DMS114 treated with DMSO at 0.1 percent for 48 hours (cell line): ENCODE results near the gene CD3E.

Experiments used
- DNase-seq: peaks from one replicate; lab custom pipeline; 2025; ENCODE audit not compliant: unreplicated experiment; lab: John Stamatoyannopoulos, UW

CD3E gene

DNA sequence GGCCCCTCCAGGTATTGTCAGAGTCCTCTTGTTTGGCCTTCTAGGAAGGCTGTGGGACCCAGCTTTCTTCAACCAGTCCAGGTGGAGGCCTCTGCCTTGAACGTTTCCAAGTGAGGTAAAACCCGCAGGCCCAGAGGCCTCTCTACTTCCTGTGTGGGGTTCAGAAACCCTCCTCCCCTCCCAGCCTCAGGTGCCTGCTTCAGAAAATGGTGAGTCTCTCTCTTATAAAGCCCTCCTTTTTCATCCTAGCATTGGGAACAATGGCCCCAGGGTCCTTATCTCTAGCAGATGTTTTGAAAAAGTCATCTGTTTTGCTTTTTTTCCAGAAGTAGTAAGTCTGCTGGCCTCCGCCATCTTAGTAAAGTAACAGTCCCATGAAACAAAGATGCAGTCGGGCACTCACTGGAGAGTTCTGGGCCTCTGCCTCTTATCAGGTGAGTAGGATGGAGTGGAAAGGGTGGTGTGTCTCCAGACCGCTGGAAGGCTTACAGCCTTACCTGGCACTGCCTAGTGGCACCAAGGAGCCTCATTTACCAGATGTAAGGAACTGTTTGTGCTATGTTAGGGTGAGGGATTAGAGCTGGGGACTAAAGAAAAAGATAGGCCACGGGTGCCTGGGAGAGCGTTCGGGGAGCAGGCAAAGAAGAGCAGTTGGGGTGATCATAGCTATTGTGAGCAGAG lies at the start of gene CD3E:
TSS of gene CD3E (plus strand) at position 163 of the 681 bp plus-strand sequence. CDS start at position 386, 223 bp downstream.
- DNase-seq: no peak

DNA sequence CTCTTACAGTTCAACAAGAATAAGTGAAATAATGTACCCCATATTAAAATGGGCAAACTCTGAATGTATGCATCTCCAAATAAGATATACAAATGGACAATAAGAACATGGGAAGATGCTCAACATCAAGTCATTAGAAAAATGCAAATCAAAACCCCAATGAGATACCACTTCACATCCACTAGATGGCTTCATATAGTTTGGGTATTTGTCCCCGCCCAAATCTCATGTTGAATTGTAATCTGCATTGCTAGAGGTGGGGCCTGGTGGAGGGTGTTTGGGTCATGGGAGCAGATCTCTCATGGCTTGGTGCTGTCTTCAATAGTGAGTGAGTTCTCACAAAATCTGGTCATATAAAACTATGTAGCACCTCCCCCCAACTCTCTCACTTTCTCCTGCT lies 46.1 kb upstream of the CD3E start:
- no peak for DNase-seq

DNA sequence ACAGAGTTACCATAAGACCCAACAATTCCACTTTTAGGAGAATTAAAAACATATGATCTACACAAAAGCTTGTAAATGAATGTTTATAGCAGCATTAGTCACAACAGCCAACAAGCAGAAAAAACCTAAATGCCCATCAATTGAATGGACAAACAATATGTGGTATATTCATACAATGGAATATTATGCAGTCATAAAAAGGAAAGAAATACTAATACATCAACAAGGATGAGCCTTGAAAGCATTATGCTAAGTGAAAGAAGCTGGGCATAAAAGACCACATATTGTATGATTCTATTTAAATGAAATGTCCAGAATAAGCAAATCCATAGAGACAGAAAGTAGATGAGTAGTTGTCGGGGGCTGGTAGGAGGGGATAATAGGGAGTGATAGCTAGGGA lies 45.4 kb upstream of the CD3E start:
- DNase-seq: no peak

DNA sequence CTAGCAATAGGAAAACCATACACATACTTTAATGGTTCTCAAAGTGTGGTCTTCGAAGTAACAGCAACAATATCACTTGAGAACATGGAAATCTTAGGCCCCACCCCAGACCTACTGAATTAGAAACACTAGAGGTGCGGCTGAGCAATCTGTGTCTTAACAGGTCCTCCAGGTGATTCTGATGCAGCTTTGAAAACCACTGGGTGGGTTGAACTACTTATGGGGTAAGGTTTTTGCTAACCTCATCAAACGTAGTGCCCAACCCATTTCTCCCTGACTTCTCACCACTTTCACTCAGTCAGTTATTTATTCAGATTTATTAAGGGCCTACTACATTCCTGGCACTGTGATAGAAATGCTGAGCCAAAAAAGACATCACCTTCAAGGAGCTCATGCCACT lies 44.2 kb upstream of the CD3E start:
- no peak for DNase-seq

DNA sequence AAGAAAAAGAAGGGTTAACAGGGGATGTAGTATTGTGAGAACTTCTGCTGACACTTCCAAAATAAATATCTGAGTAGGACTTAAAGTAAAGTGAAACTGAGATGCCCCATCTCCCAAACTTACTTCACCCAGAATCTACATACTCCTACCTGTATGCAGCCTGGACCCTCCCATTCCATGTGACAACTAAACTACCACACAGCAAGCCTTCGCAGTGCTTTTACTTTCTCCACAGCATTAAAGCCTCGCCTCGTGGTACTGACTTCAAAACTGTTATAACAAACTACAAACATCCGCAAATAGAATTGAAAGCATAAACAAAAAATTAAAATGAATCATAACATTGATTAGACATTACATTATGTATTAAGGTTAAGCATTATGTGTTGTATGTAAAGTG lies 41.4 kb upstream of the CD3E start:
- DNase-seq: no peak

DNA sequence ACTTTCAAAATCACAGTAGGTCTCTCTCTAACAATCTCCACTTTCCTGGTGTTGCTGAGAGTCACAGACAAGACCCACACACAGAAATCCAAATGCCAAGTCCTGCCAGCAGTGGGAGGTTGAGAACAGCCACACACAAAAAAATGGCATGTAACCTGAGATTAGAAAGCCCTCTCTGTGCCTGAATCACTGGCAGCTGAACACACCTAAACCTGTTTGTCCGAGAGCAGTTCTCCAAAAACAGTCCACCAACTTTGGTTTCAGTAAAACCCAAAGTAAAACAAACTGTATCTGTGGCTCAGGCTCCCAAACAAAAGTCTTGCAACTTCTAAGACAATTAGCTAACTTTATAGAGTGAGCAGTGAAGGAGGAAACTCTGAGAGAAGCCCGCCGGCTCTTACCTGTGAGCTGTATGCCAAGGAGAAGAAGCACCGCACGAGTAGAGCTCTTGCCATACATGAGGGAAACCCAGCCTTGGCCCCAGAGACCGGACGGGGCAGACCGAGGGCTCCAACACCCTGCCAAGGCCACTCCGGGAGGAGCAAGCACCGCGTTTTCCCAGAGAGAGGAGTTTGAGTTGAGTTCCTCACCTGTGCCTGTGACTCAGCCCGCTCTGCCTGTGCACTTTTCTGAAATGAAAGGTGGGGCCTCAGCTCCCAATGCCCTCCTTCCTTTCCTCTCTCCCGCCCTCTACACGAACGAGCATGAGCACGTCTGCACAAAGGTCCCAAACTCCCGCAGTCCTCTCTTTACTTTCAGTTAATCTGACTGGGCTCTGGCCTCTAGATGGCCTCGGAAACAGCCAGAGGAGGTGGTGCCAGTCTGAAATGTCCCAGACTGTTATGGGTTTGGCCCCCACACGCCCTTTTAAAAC lies 40.6 kb upstream of the CD3E start, which contains the start of gene MPZL2:
TSS of gene MPZL2 (minus strand) at position 603 of the 874 bp plus-strand sequence. CDS start at position 459, 144 bp downstream.
- no peak for DNase-seq

DNA sequence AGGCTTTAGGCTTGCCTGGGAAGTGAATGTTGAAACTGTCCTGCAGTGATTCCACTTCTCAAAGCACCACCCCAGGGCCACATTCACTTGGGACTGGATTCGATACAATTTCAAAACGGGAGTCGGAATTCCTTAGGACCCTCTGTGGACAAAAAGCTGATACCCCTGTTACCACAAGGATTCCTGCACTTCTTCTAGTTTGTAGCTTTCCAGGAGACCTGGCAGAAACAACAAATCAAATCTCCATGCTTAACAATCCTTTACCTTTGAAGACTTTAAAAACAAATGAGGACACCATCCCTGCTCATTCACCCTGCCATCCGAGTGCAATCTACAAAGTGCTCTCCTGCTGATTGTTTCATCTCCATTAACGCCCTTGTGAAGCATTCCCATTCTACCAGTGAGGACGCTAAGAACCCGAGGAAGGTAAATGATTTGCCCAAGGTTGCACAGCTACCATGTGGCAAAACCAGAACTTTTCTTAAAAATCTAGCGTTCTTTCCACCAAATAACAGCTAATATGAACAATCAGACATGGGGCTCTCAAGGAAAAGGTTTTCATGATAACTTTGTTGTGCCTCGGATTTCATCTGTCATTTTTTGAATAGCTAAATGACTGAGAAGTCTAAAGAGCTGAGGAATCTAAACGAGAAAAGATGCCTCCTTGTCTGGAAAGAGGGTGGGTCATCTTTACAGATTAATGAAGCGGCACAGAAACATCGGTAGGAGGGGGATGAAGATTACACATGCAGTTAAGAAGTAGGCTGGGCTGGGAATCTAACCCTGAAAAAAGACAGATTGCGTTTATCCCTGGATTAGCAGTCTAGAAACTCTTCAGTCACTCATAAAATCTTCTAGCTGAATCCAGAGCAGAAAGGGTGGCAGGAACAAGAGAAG lies 39.7 kb upstream of the CD3E start:
- DNase-seq: no peak

DNA sequence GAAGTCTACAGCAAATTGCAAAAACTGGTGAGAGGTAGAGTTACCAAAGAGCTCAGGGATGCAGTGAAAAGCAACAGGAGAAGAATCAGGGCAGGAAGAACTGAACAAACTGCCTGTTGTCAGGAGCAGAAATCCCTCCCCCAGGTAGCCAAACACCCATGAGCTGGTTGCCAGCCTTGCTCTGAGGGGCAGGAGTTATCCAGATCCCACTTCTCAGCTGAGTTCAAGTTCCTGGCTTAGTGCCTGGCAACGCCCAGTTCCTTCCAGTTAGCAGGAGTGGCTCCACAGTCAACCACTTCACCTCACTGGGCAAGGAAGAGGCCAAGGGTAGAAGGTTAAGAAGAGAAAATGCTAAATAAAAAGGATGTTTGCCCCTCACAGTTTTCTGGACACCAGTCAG lies 38.6 kb upstream of the CD3E start:
- no peak for DNase-seq

DNA sequence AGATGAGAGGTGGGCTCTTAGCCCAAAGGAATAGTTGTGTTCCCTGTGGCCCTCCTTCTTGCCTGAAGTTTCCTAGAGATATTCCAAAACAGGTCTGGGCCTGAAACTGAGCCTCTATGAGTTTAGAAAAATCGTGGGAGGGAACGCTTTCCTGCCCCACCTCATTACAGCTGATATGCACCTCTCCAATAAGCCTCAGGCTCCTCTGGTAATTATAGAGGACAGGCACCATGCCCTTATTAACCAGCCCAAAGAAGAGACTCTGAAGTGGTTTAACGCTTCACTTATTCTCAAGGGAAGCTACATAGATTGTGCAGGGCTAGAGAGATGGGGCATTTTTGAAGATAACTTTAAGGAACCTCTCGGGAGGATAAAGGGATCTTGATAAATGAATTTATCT lies 37.0 kb upstream of the CD3E start:
- DNase-seq: no peak

DNA sequence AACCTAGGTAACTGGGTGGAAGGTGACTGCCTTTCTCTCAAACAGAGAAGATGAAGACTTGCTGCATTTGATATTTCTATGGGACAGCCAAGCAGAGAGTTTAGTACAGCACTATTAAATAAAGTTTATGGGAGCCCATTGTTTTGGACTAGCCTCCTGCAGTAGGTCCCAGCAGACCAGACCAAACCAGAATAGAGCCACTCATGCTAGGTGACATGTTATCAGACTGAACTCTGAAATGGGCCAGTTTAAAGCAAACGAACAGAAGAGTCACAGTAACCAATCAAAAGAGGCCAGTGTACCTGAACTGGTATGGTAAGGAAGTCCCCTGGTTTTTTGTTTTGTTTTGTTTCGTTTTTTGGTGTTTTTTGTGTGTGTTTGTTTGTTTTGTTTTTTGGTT lies 32.5 kb upstream of the CD3E start:
- no peak for DNase-seq

DNA sequence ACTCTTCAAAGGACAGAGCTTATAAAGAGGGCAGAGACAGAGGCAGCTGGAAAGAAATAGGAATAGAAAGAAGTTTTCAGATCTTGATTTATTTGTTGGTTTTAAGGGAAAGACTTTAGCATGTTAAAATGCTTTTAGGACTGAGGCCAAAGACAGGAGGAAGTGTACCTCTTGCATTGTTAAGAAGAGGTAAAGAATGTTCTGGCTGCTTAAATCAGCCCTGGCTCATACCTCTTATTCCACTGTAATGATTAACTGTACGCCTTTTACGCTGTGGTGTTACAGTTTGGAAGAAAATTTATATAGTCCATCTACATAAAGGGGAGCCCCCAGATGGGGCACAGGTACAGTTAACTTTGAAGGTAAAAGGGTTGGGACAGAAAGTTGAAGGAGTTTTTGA lies 30.3 kb upstream of the CD3E start:
- no peak for DNase-seq

DNA sequence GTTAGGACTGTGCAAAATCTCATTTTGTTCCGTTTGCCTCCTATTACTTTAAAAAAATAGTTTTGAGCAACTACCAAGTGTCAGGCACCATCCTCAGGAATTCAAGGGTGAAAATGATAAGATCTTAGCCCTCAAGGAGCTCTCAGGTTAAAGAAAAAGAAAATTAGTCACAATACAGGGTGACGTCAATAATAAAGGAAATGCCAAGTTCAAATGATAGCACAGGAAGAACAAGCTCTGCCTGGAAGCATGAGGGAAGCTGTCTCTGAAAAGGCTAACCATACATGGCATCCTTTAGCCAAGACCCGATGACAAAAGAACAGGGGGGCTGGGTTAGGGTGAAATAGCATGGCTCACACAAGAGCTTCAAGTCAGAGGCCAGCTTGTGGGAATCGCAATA lies 29.4 kb upstream of the CD3E start:
- no peak for DNase-seq

DNA sequence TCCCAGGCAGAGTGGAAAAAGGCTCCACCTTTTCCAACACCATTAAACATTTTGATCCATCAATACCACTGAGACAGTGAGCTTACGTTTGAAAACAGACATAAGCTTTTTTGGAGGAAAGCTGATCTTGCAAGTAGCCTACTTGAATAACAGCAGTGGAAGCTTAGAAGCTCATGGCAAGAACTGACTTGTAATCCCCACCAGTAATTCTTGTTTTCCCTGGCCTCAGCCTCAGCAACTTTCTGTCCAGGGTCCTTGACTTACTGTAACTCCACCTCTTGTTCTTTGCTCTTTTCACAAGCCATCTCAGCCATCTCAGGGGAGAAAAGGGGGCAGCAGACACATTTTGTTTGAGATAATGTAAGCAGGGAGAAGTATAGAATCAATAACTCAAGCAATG lies 28.1 kb upstream of the CD3E start:
- no peak for DNase-seq

DNA sequence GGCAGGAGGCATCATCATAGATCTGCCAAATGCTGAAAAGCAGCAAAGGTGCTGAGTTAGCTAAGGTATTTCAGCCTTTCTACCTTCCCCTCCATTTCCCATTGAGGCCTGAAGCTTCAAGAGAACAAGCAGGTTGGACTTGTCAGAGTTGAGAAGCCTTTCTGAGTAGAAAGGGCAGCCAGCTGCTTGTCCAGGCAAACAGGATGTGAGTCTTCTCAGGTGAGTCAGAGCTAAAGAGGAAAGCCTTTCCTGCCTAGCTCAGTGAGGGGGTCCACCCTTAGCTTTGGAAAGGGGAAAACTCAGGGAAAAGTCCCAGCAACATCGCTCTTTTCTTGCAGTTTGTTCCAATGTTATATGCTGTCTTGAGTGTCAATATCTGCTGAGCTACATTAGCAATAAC lies 27.2 kb upstream of the CD3E start:
- DNase-seq: no peak

DNA sequence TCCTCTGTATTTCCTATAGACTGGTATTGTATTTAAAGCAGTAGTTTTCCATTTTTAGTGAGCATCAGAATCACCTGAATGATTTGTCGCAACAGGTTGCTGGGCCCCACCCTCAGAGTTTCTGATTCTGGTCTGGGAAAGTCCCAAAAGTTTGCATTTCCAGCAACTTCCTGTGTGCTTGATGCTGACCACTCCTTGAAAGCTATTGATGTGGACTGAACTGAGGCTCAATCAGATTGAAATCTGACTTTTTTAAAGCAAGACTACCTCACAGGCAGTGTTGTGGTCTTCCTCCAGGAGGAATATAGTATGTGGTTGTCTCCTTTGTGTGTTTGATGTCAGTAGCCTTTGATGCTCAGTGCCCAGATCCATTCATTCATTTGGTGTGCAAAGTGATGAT lies 23.2 kb upstream of the CD3E start:
- no peak for DNase-seq

DNA sequence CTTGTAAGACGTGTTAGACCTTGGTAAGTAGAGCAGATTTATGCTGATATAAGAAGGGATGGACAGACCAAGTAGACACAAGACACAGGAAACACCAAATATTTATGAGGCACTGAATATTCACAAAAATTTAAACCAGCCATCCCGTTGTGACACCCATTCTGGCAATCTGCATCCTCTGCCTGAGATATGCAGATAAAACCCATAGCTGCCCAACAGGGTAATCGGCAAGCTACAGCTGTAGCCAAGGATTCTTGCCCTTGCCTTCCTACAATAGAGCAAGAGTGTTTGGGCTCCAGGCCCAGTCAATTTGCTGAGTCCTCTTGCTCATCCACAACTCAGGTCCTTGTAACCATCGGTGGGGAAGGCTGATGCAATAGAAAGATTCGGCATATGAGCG lies 21.9 kb upstream of the CD3E start:
- DNase-seq: no peak

DNA sequence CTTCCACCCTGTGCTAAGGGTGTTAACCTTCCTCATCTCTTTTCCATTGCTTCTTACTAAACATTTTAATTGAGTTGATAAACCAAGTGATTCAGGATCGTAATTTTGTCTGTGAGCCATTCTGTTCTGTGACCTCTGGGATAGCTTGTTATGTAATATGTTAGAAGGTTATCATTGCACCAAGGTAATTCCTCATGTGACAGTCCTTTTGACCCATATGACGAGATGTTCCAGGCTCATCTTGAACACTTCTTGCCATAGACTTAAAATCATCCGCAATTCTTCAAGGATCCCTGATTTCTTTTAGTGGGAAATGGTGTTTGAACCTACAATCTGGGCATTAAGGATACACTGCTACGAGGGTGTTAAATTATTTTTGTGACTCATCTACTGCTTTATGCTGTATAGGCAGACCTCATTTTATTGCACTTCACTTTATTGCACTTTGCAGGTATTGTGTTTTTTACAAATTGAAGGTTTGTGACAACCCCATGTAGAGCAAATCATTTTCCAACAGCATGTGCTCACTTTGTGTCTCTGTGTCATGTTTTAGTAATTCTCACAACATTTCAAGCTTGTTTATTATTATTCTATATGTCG lies 21.4 kb upstream of the CD3E start:
- no peak for DNase-seq

DNA sequence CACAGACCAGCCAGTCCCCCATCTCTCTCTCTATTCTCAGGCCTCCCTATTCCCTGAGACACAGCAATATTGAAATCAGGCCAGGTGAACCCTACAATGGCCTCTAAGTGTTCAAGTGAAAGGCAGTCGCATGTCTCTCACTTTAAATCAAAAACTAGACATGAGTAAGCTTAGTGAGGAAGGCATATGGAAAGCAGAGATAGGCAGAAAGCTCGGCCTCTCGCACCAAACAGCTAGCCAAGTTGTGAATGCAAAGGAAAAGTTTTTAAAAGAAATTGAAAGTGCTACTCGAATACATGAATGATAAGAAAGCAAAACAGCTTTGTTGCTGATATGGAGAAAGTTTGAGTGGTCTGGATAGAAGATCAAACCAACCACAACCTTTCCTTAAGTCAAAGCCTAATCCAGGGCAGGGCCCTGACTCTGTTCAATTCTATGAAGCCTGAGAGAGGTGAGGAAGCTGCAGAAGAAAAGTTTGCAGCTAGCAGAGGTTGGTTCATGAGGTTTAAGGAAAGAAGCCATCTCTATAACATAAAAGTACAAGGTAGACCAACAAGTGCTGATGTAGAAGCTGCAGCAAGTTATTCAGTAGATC lies 20.7 kb upstream of the CD3E start:
- no peak for DNase-seq

DNA sequence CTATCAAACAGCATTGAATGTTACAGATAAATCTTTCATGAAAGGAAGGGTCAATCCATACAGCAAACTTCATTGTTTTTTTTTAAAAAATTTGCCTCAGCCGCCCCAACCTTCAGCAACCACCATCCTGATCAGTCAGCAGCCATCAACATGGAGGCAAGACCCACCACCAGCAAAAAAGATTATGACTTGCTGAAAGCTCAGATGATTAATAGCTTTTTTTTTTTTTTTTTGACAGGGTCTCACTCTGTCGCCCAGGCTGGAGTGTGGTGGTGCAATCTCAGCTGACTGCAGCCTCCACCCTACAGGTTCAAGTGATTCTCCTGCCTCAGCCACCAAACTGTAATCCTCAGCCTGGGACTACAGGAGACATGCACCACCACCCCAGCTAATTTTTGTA lies 18.0 kb upstream of the CD3E start:
- no peak for DNase-seq

DNA sequence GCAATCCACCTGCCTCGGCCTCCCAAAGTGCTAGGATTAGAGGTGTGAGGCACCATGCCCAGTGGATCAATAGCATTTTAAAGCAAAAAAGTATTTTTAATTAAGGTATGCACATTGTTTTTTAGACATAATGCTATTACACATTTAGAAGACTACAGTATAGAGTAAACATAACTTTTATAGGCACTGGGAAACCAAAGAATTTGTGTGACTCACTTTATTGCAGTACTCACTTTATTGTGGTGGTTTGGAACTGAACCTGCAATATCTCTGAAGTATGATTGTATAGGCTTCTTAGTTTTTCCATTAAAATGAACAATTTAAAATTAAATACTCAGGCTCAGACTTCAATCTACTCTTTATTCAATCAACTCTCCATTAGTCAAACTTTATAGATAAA lies 17.5 kb upstream of the CD3E start:
- no peak for DNase-seq

DNA sequence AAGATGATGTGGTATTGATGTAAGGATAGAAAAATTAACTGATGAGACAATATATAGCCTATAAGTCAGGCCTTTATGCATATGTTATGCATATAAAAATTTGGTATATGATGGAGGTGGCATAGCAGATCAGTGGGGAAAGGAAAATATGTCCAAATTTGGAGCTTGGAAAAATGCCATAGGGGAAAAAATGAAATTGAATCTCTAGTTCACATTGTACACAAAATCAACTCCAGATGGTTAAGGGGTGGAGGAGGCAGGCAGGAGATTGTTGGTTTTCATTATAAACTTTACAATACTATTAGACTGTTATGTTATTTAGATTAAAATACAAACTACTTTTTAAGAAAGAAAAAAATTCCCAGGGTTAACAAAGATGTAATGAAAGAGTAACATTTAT lies 15.1 kb upstream of the CD3E start:
- no peak for DNase-seq
